Thyroid gland (tissue), 4 donors: ENCODE measurements around the gene ADAMTS7. TPM values are rescaled to one million over a fixed set of nuclear protein-coding genes. Genes with fewer than 3 reads are reported as not detected.
"Not testable (repeated sequence)": the region's sequence is repeated elsewhere in the genome, so short reads cannot be mapped to it uniquely, and the experiment has no call there.

ENCODE experiments used
- DNase-seq, 2 donors: peaks; one replicate each; pipeline ENCODE4 v3.0.0-alpha.2; 2019
- H3K27ac ChIP-seq, 3 donors: fragments of 200-600 bp; sonication (generic); 1 replicate in 2 of 3; 2 replicates in 1 of 3; pipeline ENCODE4 v1.5.1; 2016 to 2019; ENCODE audit warnings: mild to moderate bottlenecking in 1 of 3, moderate library complexity in 1 of 3
- H3K27me3 ChIP-seq: fragments of 200-600 bp; sonication (generic); one replicate; pipeline ENCODE4 v1.5.1; 2019
- H3K36me3 ChIP-seq, 2 donors: fragments of 200-600 bp; sonication (generic); one replicate each; pipeline ENCODE4 v1.5.1; 2016 to 2019
- H3K4me1 ChIP-seq, 2 donors: fragments of 200-600 bp; sonication (generic); one replicate each; pipeline ENCODE4 v1.5.1; 2017 to 2019
- H3K4me3 ChIP-seq, 3 donors: fragments of 200-600 bp; sonication (generic); replicated peaks in 1 of 3; 1 replicate in 2 of 3; 2 replicates in 1 of 3; pipeline ENCODE4 v1.5.1; 2016; ENCODE audit warnings: mild to moderate bottlenecking in 1 of 3
- H3K9me3 ChIP-seq: fragments of 200-600 bp; sonication (generic); one replicate; pipeline ENCODE4 v1.5.1; 2017
- POLR2A ChIP-seq, 2 donors: fragments of 450-650 bp; IDR thresholded peaks; one replicate each; pipeline ENCODE4 v1.6.1; 2017; ENCODE audit warnings: antibody characterized with exemption in 2 of 2, mild to moderate bottlenecking in 2 of 2, moderate library complexity in 1 of 2
- WGBS, 2 donors: methylation state at CpG; one replicate each; pipeline ENCODE4 v1.1.5; 2017; 5-methylcytosine and 5-hydroxymethylcytosine counted together
- intact Hi-C: fragments of 100-400 bp; cut with DNase I; formaldehyde crosslinking; loops from one replicate; pipeline ENCODE4 v1.15.1; 2023
- total RNA-seq, 4 donors: library from RNA; depleted of rRNA; stranded (reverse); fragments of >200 nt; gene quantifications; one replicate each; pipeline ENCODE4 v1.2.3, GENCODE V29; 2016
- TF ChIP-seq, protein P1 (sequence below), 6 experiments: fragments of 200-600 bp in 3 of 6; fragments of 450-650 bp in 3 of 6; sonication (generic) in 3 of 6; IDR thresholded peaks; one replicate each; pipeline ENCODE4 v1.5.1; 2016 to 2019; ENCODE audit warnings: antibody characterized with exemption in 6 of 6, mild to moderate bottlenecking in 2 of 6, inconsistent platforms in 1 of 6, moderate library complexity in 1 of 6

Gene ADAMTS7
- total RNA-seq, 4 donors from 2014 or later: 0.68 to 2.5 (median 1.8) TPM

DNA sequence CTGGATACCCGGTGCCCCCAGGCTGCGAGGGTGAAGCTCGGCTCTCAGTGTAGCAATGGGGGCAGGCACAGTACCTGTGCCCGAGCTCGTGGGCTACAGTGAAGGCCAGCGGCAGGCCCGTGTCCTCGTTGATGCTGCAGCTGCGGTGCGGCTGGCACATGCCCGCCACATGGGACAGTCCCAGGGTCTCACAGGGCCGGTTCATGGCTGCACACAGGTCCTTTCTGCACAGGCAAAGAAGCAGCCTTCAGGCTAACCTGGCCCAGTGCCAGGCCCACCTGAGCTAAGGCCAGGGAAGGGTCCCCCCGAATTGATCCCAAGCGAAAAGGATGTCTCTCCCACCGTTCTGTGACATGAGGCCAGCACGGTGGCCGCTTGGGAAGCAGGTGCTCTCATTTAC lies 21.6 kb downstream of the ADAMTS7 start:
- Histone ChIP-seq H3K36me3 (no peaks in the 10 kb centered on the region), H3K4me1 (no peaks in the 10 kb centered on the region), H3K27me3 (no peaks in the 10 kb centered on the region), H3K4me3 (no peak overlapping the region), H3K27ac (no peak overlapping the region), H3K9me3 (no peaks in the 10 kb centered on the region)
- 97 to 98% methylated on average over 7 to 10 of the region's 17 CpGs for WGBS, 2 donors
- intact Hi-C loops: no loop called here
- TF ChIP-seq POLR2A (IDR thresholded peaks at IDR 0.05): no peak
- TF ChIP-seq, protein P1, sequence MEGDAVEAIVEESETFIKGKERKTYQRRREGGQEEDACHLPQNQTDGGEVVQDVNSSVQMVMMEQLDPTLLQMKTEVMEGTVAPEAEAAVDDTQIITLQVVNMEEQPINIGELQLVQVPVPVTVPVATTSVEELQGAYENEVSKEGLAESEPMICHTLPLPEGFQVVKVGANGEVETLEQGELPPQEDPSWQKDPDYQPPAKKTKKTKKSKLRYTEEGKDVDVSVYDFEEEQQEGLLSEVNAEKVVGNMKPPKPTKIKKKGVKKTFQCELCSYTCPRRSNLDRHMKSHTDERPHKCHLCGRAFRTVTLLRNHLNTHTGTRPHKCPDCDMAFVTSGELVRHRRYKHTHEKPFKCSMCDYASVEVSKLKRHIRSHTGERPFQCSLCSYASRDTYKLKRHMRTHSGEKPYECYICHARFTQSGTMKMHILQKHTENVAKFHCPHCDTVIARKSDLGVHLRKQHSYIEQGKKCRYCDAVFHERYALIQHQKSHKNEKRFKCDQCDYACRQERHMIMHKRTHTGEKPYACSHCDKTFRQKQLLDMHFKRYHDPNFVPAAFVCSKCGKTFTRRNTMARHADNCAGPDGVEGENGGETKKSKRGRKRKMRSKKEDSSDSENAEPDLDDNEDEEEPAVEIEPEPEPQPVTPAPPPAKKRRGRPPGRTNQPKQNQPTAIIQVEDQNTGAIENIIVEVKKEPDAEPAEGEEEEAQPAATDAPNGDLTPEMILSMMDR (IDR thresholded peaks at IDR 0.05): no peak
- DNase-seq: no peak

DNA sequence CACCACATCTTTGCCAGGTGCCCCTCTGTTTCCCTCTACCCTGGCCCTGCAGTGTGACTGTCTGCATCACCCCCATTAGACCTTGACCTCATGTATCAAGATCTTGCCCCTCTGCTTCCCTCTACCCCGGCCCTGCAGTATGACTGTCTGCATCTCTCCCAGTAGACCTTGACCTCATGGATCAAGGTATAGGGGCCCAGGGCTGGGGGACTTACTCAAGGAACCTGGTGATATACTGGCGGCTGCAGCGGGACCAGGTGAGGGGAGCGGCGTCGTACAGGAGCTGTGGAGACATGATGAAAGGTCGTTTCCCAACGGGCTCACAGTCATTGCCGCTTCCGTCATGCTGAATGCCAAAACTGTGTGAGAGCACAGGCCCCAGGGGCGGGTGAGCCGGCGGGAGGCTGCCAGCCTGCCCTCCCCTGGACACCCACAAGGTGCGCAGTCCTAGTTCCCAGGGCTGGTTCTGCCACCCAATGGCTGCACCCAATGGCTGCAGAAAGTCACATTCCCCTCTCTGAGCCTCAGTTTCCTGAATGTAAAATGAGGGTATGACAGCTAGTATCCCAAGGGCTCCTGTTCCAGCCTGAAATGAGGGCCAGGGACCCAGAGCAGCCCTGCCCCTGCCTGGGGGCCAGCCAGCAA lies 23.1 kb downstream of the ADAMTS7 start:
- Histone ChIP-seq H3K27ac (no peak overlapping the region), H3K4me3 (no peak overlapping the region), H3K9me3 (no peaks in the 10 kb centered on the region), H3K4me1 (no peaks in the 10 kb centered on the region), H3K27me3 (no peaks in the 10 kb centered on the region), H3K36me3 (no peaks in the 10 kb centered on the region)
- TF ChIP-seq, protein P1 (IDR thresholded peaks at IDR 0.05): no peak
- no peak for TF ChIP-seq POLR2A (IDR thresholded peaks at IDR 0.05)
- intact Hi-C loops: no loop called here
- 88 to 90% methylated on average over 9 to 14 of the region's 14 CpGs for whole genome bisulfite sequencing, 2 donors
- DNase-seq: no peak

DNA sequence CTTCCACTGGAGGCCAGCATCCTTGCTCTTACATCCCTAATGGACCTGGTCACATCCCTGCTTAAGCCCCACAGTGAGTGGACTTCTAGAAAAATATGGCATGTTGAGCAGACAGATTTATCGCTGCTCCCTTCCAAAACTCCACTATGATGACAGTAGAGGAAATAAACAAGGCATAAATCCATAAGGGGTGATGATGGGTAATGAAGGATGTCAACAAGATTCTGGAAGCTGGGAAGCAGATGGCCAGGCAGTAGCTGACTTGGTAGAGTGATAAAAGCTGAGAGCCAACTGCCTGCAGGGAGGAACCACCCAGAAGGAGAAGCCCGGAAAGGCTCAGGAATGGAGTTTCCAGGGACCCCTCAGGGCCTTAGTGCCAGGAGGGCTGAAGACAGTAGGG lies 28.9 kb downstream of the ADAMTS7 start:
- intact Hi-C loops, H3K4me3 ChIP-seq, H3K27me3 ChIP-seq, H3K27ac ChIP-seq, H3K4me1 ChIP-seq, H3K36me3 ChIP-seq, H3K9me3 ChIP-seq, DNase-seq: not testable (repeated sequence)
- WGBS, 2 donors: 92 to 100% methylated on average over 1 of the region's 2 CpGs

DNA sequence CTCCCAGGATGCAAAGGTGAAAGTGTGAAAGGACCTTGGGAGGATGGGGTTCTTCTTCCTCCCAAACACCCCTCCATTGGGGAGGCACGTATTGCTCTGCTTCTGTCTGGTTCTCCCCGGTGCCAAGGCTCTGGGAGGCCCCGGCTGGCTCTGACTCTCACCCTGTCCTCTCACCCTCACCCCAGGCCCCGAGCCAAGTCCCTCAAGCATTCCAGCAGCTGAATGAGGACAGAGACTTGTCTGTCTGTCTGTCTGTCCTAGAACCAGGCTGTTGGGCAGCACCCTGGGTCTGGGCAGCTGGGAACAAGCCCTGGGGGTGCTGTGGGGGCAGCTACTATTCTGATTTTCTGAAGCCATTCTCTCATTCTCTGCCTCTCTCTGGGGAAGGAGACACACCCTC lies 29.9 kb downstream of the ADAMTS7 start:
- 64 to 76% methylated on average over 3 to 4 of the region's 4 CpGs for WGBS, 2 donors
- H3K4me1 ChIP-seq, H3K9me3 ChIP-seq, H3K36me3 ChIP-seq, H3K27ac ChIP-seq, intact Hi-C loops, H3K4me3 ChIP-seq, DNase-seq, H3K27me3 ChIP-seq: not testable (repeated sequence)

DNA sequence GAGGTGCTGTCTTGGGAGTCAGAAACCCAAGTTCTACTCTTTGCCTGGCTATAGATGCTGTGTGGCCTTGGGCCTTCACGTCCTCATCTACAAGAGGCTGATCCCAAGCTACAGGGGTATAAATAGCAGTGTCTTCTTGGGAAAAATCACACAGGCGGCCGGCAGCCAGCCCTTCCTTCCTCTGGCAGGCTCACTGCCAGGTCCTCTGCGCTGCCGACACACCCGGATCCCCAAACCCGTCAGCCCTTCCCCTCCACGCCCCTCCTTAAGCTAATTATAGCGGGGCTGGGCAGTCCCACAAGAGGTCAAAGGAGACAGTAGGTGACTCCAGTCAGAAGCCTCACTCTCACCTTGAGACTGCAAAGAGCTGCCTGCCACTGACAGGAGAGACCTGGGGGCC lies 31.3 kb downstream of the ADAMTS7 start:
- H3K27me3 ChIP-seq, H3K4me1 ChIP-seq, H3K9me3 ChIP-seq, DNase-seq, H3K4me3 ChIP-seq, intact Hi-C loops, H3K36me3 ChIP-seq, H3K27ac ChIP-seq: not testable (repeated sequence)
- WGBS, 2 donors: no CpG with 5 or more reads among the region's 9 CpGs

DNA sequence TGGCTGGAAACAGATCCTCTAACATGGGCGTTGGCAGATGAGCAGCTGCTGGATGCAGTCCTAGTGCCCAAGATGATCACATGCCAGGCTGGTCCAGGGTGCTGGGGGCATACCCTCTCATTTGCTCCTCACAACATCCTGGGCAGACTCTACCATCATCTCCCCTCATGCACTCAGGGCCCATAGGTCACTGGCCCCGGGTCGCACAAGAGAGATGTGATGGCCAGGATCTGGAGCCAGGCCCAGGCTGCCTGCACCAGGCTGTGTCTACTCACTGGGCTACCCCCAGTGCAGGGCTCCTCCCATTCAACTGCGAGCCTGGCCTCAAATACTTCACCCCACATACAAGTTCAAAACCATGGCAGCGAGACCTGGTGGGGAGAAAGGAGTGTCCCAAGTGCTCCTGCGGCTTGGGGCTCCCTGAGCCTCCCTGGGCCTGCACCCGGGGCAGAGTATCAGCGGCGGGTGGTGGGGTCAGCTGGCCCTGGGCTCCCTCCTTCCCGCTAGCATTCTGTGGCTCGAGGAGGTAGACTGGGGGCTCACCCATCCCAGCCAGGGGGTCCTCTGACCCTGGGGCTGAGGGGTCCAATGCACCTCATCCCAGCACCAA lies 32.0 kb downstream of the ADAMTS7 start:
- H3K27ac ChIP-seq, H3K27me3 ChIP-seq: not testable (repeated sequence)

DNA sequence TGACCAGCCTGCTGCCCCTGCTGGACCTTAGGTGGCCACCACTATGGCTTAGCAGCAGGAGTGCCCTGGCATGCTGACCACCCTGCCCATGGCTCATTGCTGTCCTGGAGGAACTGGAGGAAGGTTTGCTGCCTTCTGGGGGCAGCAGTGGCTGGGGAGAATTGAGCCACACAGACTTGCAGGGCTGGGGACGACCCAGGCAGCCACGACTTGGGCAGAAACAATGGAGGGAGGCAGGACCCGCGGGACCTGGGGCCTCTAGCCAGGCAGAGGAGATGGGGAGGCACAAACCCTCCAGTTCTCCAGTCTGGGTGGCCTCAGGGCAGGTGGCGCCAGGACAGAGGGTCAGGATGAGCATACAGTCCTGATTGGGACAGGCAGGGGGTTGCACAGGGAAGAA lies 32.8 kb downstream of the ADAMTS7 start:
- no peak for TF ChIP-seq POLR2A (IDR thresholded peaks at IDR 0.05)
- TF ChIP-seq, protein P1 (IDR thresholded peaks at IDR 0.05): no peak
- Histone ChIP-seq H3K9me3 (no peaks in the 10 kb centered on the region), H3K4me3 (no peak overlapping the region), H3K36me3 (no peaks in the 10 kb centered on the region), H3K4me1 (no peaks in the 10 kb centered on the region), H3K27me3 (no peaks in the 10 kb centered on the region), H3K27ac (no peak overlapping the region)
- DNase-seq: no peak
- WGBS, 2 donors: 66 to 100% methylated on average over 1 to 4 of the region's 5 CpGs
- intact Hi-C loops: no loop called here

More for the DNA sequence above, 32.0 kb downstream of the ADAMTS7 start:
- H3K4me1 ChIP-seq, H3K9me3 ChIP-seq, intact Hi-C loops, H3K36me3 ChIP-seq, H3K4me3 ChIP-seq, DNase-seq: not testable (repeated sequence)
- 75 to 80% methylated on average over 5 to 6 of the region's 11 CpGs for WGBS, 2 donors

DNA sequence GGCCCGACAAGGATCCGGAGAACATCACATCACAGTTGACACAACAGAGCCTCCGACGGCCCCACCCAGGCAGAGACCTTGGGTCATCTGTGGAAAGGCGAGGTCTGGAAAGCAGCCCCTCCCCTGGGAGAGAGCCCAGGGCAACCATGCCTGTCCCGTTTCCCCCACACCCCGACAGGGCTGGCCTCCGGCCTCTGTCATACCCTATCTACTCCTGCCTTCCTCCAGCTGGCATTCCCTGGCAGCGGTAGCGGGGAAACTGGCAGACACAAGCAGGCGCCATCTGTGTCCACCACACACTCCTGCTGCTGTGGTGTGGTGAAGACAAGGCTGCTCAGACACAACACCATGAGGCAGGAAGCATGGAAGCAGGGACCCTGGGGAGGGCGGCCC lies 33.3 kb downstream of the ADAMTS7 start:
- H3K27me3 ChIP-seq, H3K36me3 ChIP-seq, H3K9me3 ChIP-seq, H3K4me1 ChIP-seq, intact Hi-C loops, H3K27ac ChIP-seq, H3K4me3 ChIP-seq, DNase-seq: not testable (repeated sequence)
- 61 to 87% methylated on average over 9 to 11 of the region's 12 CpGs for WGBS, 2 donors

DNA sequence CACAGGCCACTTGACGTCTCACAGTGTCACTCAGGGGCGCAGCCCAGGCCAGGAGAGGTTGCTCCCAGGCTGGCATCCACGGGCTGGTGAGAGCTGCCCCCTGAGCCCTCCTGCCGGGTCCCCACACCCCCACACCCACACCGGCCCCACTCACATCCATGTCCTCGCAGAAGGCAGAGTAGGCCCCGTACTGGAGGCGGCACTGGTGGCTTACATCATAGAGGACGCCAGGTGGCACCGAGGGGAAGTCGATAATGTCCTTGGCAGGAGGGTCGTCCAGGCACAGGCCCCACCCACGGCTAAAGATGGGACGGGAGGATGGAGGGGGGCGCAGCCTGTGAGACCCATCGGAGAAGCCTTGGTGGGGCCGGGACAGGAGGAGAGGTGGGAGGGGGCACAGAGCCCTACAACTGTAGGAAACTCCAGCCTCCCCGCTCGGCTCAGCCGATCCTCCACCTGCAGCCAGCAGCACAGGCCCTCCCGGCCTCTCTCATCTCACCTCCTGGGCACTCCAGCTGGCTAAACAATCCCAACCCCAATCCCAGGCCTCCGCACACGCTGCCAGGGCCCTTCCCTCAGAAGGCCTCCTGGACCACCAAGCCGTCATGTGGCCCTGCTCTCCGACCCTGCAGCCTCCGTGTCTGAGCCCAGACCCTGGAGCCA lies 33.8 kb downstream of the ADAMTS7 start:
- H3K9me3 ChIP-seq, DNase-seq, H3K36me3 ChIP-seq, H3K27ac ChIP-seq, H3K27me3 ChIP-seq, H3K4me1 ChIP-seq, H3K4me3 ChIP-seq, intact Hi-C loops: not testable (repeated sequence)
- WGBS, 2 donors: 85 to 86% methylated on average over 19 to 23 of the region's 26 CpGs
